Keratinocyte (primary cell): ENCODE data around the gene DHX38.
"Not testable (repeated sequence)": the region's sequence is repeated elsewhere in the genome, so short reads cannot be mapped to it uniquely, and the experiment has no call there.

Experiments
- EZH2 ChIP-seq: IDR thresholded peaks from one replicate; pipeline ENCODE4 v1.6.1; 2012; ENCODE audit warnings: inconsistent platforms, mild to moderate bottlenecking, low read length, moderate library complexity
- TF ChIP-seq, protein P1 (sequence below), 3 experiments: IDR thresholded peaks in 1 of 3; conservative IDR thresholded peaks in 1 of 3; optimal IDR thresholded peaks in 1 of 3; 2 replicates in 2 of 3; 3 replicates in 1 of 3; pipeline versions ENCODE3 to v1.5.1; 2011; ENCODE audit warnings: low read length in 3 of 3, mild to moderate bottlenecking in 3 of 3, moderate library complexity in 2 of 3, control low read depth in 1 of 3, inconsistent platforms in 1 of 3; ENCODE audit not compliant: insufficient read depth in 2 of 3; ENCODE audit errors: extremely low read depth in 1 of 3

GRCh38 chr16:72075067-72075466 is 18.6 kb upstream of the DHX38 start:
- TF ChIP-seq, protein P1, sequence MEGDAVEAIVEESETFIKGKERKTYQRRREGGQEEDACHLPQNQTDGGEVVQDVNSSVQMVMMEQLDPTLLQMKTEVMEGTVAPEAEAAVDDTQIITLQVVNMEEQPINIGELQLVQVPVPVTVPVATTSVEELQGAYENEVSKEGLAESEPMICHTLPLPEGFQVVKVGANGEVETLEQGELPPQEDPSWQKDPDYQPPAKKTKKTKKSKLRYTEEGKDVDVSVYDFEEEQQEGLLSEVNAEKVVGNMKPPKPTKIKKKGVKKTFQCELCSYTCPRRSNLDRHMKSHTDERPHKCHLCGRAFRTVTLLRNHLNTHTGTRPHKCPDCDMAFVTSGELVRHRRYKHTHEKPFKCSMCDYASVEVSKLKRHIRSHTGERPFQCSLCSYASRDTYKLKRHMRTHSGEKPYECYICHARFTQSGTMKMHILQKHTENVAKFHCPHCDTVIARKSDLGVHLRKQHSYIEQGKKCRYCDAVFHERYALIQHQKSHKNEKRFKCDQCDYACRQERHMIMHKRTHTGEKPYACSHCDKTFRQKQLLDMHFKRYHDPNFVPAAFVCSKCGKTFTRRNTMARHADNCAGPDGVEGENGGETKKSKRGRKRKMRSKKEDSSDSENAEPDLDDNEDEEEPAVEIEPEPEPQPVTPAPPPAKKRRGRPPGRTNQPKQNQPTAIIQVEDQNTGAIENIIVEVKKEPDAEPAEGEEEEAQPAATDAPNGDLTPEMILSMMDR (optimal IDR thresholded peaks at IDR 0.05 in 1 of 3, IDR thresholded peaks at IDR 0.05 in 1 of 3, conservative IDR thresholded peaks at IDR 0.05 in 1 of 3; ENCODE audit: extremely low read depth in 1 of 3, insufficient read depth in 2 of 3, low read length in 3 of 3) = not testable (repeated sequence)
- not testable (repeated sequence) for TF ChIP-seq EZH2
